GM19193 (cell line): ENCODE data around the gene PCDHA4.
"Not testable (repeated sequence)": the region's sequence is repeated elsewhere in the genome, so short reads cannot be mapped to it uniquely, and the experiment has no call there.

Experiments used
- POLR2A ChIP-seq: IDR thresholded peaks from 4 replicates; pipeline ENCODE4 v1.6.1; 2011; ENCODE audit not compliant: insufficient read depth, insufficient read length; ENCODE audit errors: extremely low read depth

PCDHA4 gene

DNA sequence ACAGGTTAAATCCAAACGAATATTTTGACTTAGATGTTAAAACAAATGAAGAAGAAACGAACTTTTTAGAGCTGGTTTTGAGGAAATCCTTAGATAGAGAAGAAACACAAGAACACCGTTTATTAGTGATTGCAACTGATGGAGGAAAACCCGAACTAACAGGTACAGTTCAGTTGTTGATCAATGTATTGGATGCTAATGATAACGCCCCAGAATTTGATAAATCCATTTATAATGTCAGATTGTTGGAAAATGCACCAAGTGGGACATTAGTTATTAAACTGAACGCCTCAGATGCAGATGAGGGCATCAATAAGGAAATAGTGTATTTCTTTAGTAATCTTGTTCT, 15.4 kb downstream of the PCDHA4 start:
- TF ChIP-seq POLR2A = no peak

- no peak for TF ChIP-seq POLR2A
Measured at GRCh38 chr5:140823475-140823874, 16.6 kb downstream of the PCDHA4 start.

- TF ChIP-seq POLR2A = no peak
Measured at GRCh38 chr5:140827704-140828361, 21.0 kb downstream of the PCDHA4 start, which contains the start of gene PCDHA6. Gene PCDHA6 (plus strand): TSS chr5:140827960. CDS start chr5:140828092, 132 bp downstream.

DNA sequence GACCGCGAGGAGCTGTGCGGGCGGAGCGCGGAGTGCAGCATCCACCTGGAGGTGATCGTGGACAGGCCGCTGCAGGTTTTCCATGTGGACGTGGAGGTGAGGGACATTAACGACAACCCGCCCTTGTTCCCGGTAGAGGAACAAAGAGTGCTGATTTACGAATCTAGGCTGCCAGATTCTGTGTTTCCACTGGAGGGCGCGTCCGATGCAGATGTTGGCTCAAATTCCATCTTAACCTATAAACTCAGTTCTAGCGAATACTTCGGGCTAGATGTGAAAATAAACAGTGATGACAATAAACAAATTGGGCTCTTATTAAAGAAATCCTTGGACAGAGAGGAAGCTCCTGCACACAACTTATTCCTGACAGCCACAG, 21.5 kb downstream of the PCDHA4 start:
- TF ChIP-seq POLR2A = no peak

DNA sequence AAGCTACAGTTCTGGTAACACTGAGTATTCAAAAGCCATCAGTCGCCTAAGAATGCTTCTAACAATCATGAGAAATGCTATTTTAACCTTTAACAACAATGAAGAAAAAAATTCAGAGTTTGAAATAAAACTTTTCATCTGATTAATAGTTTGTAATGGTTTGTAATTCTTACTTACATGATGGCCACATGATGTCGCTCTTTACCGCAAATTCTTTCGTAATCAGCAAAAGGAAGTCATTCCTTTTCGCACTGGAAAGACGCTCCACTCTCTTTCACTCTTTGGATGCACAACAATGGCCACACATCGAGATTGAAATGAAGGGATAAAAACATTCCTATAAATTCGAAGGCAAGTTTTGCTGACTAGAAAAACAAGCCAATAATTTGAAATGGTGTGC, 27.1 kb downstream of the PCDHA4 start, which contains the start of gene PCDHA7:
PCDHA7 (plus strand) TSS at position 277 of the 400 bp plus-strand sequence; CDS start at position 392, 115 bp downstream.
- no peak for TF ChIP-seq POLR2A

DNA sequence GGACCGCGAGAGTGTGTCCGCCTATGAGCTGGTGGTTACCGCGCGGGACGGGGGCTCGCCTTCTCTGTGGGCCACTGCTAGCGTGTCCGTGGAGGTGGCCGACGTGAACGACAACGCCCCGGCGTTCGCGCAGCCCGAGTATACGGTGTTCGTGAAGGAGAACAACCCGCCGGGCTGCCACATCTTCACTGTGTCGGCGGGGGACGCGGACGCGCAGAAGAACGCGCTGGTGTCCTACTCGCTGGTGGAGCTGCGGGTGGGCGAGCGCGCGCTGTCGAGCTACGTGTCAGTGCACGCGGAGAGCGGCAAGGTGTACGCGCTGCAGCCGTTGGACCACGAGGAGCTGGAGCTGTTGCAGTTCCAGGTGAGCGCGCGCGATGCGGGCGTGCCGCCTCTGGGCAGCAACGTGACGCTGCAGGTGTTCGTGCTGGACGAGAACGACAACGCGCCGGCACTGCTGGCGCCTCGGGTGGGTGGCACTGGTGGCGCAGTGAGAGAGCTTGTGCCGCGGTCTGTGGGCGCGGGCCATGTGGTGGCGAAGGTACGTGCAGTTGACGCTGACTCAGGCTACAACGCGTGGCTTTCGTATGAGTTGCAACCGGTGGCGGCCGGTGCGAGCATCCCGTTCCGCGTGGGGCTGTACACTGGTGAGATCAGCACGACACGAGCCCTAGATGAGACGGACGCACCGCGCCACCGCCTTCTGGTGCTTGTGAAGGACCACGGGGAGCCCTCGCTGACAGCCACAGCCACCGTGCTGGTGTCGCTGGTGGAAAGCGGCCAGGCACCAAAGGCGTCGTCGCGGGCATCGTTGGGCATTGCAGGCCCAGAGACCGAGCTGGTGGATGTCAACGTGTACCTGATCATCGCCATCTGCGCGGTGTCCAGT, 29.0 kb downstream of the PCDHA4 start:
- TF ChIP-seq POLR2A = no peak

- no peak for TF ChIP-seq POLR2A
Measured at GRCh38 chr5:140840978-140841962, 34.4 kb downstream of the PCDHA4 start, which contains the start of gene PCDHA8. Gene PCDHA8 (plus strand): TSS chr5:140841187. CDS start chr5:140841322, 135 bp downstream.

GRCh38 chr5:140842798-140843733, 36.2 kb downstream of the PCDHA4 start:
- TF ChIP-seq POLR2A = no peak

- TF ChIP-seq POLR2A = not testable (repeated sequence)
Measured at GRCh38 chr5:140848139-140849102, 41.6 kb downstream of the PCDHA4 start, which contains the start of gene PCDHA9. Gene PCDHA9 (plus strand): TSS chr5:140848382. CDS start chr5:140848496, 114 bp downstream.

GRCh38 chr5:140855772-140856674, 49.2 kb downstream of the PCDHA4 start, which contains the start of gene PCDHA10:
Gene PCDHA10 (plus strand): TSS chr5:140855897. CDS start chr5:140856049, 152 bp downstream.
- no peak for TF ChIP-seq POLR2A
